GM21423 (cell line): ENCODE measurements around the gene MTURN.
"Not testable (repeated sequence)": the region's sequence is repeated elsewhere in the genome, so short reads cannot be mapped to it uniquely, and the experiment has no call there.

Experiments used
- ATAC-seq: cut with Tn5 transposase; IDR thresholded peaks from one replicate; pipeline ENCODE4 v1.9.1; 2021; ENCODE audit warnings: mild to moderate bottlenecking, moderate library complexity; ENCODE audit not compliant: unreplicated experiment

Gene MTURN

GRCh38 chr7:30134611-30135300, at the start of gene MTURN:
TSS of gene MTURN (plus strand) at chr7:30134986. CDS start at chr7:30135137, 151 bp downstream.
- peak; percentile 79 for ATAC-seq

- no peak for ATAC-seq
Measured at GRCh38 chr7:30086529-30086928, 48.3 kb upstream of the MTURN start.

GRCh38 chr7:30087371-30087770, 47.4 kb upstream of the MTURN start:
- no peak for ATAC-seq

GRCh38 chr7:30088362-30088761, 46.4 kb upstream of the MTURN start:
- ATAC-seq, result no peak

- no peak for ATAC-seq
Measured at GRCh38 chr7:30090111-30090510, 44.7 kb upstream of the MTURN start.

GRCh38 chr7:30091491-30091912, 43.3 kb upstream of the MTURN start:
- no peak for ATAC-seq

- ATAC-seq, result no peak
Measured at GRCh38 chr7:30091987-30092386, 42.8 kb upstream of the MTURN start.

- no peak for ATAC-seq
Measured at GRCh38 chr7:30093420-30093952, 41.3 kb upstream of the MTURN start.

- not testable (repeated sequence) for ATAC-seq
Measured at GRCh38 chr7:30098599-30098998, 36.2 kb upstream of the MTURN start.

GRCh38 chr7:30102281-30102680, 32.5 kb upstream of the MTURN start:
- no peak for ATAC-seq

GRCh38 chr7:30104157-30104556, 30.6 kb upstream of the MTURN start:
- ATAC-seq, result no peak

- ATAC-seq, result no peak
Measured at GRCh38 chr7:30112103-30112713, 22.6 kb upstream of the MTURN start.

- no peak for ATAC-seq
Measured at GRCh38 chr7:30113144-30113543, 21.6 kb upstream of the MTURN start.

GRCh38 chr7:30114536-30115238, 20.1 kb upstream of the MTURN start:
- ATAC-seq, result no peak

- ATAC-seq, result no peak
Measured at GRCh38 chr7:30115709-30116297, 19.0 kb upstream of the MTURN start.

GRCh38 chr7:30116771-30117170, 18.0 kb upstream of the MTURN start:
- ATAC-seq, result no peak

GRCh38 chr7:30117896-30118295, 16.9 kb upstream of the MTURN start:
- ATAC-seq, result no peak

- ATAC-seq, result no peak
Measured at GRCh38 chr7:30119890-30120577, 14.8 kb upstream of the MTURN start.

- ATAC-seq, result no peak
Measured at GRCh38 chr7:30133736-30134610, 813 bp upstream of the MTURN start.
